Transverse colon (tissue), 4 donors: ENCODE data around the gene USP46.

Experiments
- EP300 ChIP-seq: sonication (generic); formaldehyde crosslinking; IDR thresholded peaks from one replicate; pipeline ENCODE4 v1.6.1; 2017; ENCODE audit warnings: antibody characterized with exemption, low read depth
- POLR2A ChIP-seq: fragments of 450-650 bp; IDR thresholded peaks from one replicate; pipeline ENCODE4 v1.6.1; 2016; ENCODE audit warnings: antibody characterized with exemption, mild to moderate bottlenecking, moderate library complexity
- POLR2AphosphoS5 ChIP-seq, 3 donors: sonication (generic); formaldehyde crosslinking; IDR thresholded peaks; one replicate each; pipeline ENCODE4 v1.6.1; 2016; ENCODE audit warnings: antibody characterized with exemption in 3 of 3
- TF ChIP-seq, protein P1 (sequence below), 5 experiments: fragments of 200-600 bp in 3 of 5; fragments of 450-650 bp in 2 of 5; sonication (generic) in 3 of 5; IDR thresholded peaks; 1 replicate in 2 of 5; 2 replicates in 3 of 5; pipeline ENCODE4 v1.5.1; 2016 to 2017; ENCODE audit warnings: antibody characterized with exemption in 5 of 5, inconsistent platforms in 3 of 5, mild to moderate bottlenecking in 2 of 5, moderate library complexity in 1 of 5

DNA sequence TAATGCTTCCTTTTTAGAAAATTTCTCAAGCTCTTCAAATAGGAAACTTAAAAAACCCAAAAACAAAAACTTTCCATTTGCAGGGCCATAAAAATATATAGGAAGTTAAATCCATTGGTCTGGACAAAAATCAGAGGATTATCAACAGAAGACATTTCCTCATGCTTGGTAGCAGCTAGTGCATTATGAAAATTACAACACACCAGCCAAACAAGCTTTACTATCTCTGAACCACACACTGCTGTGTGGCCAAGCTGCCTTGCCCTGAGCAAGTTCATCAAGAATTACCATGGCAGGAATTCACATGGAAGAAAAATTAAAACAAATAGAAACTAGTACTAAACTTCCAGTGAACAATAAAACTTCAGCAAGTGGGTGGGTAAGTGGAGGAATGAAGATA, 3.6 kb downstream of the USP46 start:
- TF ChIP-seq POLR2A (no peak), POLR2AphosphoS5 (IDR thresholded peaks at IDR 0.05) (no peak), EP300 (no peak)
- TF ChIP-seq, protein P1, sequence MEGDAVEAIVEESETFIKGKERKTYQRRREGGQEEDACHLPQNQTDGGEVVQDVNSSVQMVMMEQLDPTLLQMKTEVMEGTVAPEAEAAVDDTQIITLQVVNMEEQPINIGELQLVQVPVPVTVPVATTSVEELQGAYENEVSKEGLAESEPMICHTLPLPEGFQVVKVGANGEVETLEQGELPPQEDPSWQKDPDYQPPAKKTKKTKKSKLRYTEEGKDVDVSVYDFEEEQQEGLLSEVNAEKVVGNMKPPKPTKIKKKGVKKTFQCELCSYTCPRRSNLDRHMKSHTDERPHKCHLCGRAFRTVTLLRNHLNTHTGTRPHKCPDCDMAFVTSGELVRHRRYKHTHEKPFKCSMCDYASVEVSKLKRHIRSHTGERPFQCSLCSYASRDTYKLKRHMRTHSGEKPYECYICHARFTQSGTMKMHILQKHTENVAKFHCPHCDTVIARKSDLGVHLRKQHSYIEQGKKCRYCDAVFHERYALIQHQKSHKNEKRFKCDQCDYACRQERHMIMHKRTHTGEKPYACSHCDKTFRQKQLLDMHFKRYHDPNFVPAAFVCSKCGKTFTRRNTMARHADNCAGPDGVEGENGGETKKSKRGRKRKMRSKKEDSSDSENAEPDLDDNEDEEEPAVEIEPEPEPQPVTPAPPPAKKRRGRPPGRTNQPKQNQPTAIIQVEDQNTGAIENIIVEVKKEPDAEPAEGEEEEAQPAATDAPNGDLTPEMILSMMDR (IDR thresholded peaks at IDR 0.05): no peak
